GM18870 (cell line): ENCODE results near the gene FGF3.
"Not testable (repeated sequence)": the region's sequence is repeated elsewhere in the genome, so short reads cannot be mapped to it uniquely, and the experiment has no call there.

ENCODE experiments used
- ATAC-seq: cut with Tn5 transposase; IDR thresholded peaks from one replicate; pipeline ENCODE4 v1.9.1; 2021; ENCODE audit warnings: moderate library complexity; ENCODE audit not compliant: unreplicated experiment

The FGF3 gene

GRCh38 chr11:69774354-69775162, 44.7 kb downstream of the FGF3 start:
- no peak for ATAC-seq

DNA sequence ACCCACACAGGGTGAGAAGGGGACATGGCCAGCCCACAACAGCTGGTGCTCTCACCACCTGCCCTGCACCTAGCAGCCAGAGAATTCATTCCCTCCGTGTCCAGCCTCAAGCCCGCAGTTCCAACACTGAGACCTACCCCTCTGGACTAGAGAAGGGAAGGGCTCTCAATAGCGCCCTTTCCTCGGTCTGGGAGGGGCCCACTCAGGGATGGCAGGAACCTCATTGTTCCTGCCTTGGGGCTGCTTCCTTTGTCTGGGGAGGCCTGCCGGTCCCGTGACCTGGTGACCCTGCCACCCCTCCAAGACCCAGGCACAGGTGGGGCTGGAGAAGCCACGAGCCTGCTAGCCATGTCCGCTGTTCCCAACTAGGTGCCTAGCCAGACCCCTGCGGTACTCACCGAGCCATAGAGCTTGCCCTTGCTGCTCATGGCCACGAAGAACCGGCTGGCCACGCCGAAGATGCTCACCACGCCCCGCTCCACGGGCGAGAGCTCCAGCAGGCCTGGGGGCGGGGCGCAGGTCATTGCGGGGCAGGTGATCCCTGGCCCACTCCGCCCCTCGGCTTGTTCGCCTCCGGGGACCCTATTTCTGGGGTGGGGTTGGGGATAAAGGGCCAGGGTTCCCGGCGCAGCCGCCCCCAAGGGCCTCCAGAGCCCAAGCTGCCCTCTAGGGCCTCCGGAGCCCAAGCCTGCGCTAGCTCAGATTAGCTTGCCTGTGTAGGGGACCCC, 45.4 kb downstream of the FGF3 start:
- no peak for ATAC-seq

DNA sequence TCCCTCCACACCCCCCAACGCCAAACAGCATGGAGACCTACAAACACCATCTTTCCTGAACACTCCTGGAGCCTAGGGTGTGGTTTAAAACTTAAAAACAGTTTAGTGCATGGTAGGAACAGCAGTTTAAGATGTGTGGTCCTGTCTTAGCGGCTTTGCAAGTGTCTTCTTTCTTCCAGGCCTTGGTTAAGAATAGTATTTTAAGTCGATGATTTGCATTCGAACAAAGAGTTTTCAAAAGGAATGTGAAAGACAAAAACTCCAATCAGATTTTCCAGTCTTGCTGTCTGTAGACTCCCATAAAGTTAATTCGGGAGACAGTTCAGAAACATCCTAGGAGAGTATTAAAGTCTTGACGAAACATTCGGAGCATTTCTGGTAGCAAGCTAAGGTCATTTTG, 47.8 kb downstream of the FGF3 start:
- no peak for ATAC-seq

DNA sequence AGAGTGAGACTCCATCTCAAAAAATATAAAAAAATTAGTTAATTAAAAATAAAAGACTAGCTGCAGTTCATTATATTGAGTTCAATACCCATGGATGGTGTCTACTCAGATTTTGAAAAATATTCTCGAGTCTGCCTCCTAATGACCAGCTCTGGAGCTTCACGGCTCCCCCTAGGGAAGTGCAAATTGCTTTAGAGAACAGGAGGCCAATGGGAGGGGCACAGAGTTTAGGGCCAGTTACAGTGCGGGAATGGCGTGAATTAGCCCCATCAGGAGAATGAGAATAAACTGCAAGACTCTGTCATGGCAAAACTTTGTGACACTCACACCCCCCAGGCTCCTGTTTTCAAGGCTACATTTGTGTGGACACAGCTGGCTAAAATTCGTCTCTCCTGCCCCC, 48.7 kb downstream of the FGF3 start:
- ATAC-seq: no peak

DNA sequence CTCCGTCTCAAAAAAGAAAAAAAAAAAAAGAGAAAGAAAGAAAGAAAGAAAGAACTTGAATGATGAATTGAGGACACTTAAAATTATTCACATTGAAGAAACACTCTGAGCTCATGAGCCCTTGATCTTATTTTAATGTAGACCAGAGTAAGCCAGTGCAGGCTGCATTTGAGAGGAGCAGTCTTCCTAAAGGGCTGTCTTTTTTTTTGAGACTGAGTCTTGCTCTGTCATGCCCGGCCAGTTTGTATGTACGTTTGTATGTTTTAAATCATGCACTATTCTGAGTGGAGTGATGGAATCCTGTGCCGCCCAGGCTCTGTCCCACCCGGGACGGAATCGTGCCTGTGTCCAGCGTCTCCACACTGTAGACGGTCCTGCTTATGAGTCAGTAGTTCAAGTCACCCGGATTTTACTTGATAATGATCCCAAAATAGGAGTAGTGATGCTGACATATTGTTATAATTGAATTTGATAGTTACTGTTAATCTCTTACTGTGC, 53.7 kb downstream of the FGF3 start:
- no peak for ATAC-seq

DNA sequence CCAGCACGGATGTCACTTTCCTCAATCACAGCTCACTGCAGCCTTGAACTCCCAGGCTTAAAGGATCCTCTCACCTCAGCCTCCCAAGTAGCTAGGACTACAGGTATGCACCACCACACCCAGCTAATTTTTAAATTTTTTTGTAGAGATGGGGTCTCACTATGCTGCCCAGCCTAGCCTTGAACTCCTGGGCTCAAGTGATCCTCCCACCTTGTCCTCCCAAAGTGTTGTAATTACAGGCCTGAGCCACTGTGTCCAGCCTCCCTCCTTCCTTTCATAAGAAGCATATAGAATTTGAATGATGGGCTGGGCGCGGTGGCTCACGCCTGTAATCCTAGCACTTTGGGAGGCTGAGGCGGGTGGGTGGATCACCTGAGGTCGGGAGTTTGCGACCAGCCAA, 54.3 kb downstream of the FGF3 start:
- ATAC-seq: not testable (repeated sequence)

DNA sequence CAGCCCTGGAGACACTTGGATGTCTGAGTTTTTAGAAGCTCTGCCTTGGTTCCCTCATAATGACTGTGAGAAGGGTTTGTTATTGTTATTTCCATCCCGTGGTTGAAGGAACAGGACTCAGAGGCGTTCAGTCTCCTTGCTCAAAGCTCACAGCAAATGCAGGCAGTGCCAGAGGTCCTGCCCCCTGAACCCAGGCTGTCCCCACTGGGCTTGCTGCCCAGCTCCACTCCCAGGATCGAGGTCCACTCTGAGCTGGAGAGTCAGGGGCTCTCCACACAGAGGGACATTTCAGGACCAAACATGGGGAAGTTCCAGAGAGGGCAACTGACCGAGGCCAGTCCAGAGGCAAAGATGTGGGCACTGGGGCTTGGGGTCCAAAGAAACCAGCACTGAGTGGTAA, 58.9 kb downstream of the FGF3 start:
- ATAC-seq: no peak
